Left renal pelvis (tissue), 4 donors: ENCODE measurements around the gene PDHX. TPM values are rescaled to one million over a fixed set of nuclear protein-coding genes. Genes with fewer than 3 reads are reported as not detected.

ENCODE experiments used
- DNase-seq, 4 donors: peaks; one replicate each; pipeline ENCODE4 v3.0.0-alpha.2; 2013; ENCODE audit warnings: low read depth in 4 of 4, low spot score in 3 of 4
- polyA plus RNA-seq, 4 donors: library from polyadenylated mRNA; unstranded; fragments of 120-200 nt; gene quantifications; one replicate each; pipeline ENCODE4 v1.2.1, GENCODE V29; 2013; ENCODE audit not compliant: insufficient read length in 4 of 4

The PDHX gene
- polyA plus RNA-seq, 4 donors, result 22.4 to 43.6 (median 37.7) TPM

GRCh38 chr11:34944692-34945091, 28.3 kb downstream of the PDHX start:
- DNase-seq, result no peak

- DNase-seq, result no peak
These were observed 32.3 kb downstream of the PDHX start for GRCh38 chr11:34948696-34949095.

- DNase-seq, result no peak
These were observed 37.5 kb downstream of the PDHX start for GRCh38 chr11:34953955-34954354.

- no peak for DNase-seq
These were observed 40.8 kb downstream of the PDHX start for GRCh38 chr11:34957206-34957605.

GRCh38 chr11:34957606-34958005, 41.2 kb downstream of the PDHX start:
- DNase-seq, result no peak

- DNase-seq, result no peak
These were observed 43.4 kb downstream of the PDHX start for GRCh38 chr11:34959770-34960169.

GRCh38 chr11:34960277-34960676, 43.9 kb downstream of the PDHX start:
- DNase-seq, result no peak

GRCh38 chr11:34962034-34962433, 45.6 kb downstream of the PDHX start:
- DNase-seq, result no peak

- no peak for DNase-seq
These were observed 46.9 kb downstream of the PDHX start for GRCh38 chr11:34963351-34963750.

- no peak for DNase-seq
These were observed 48.4 kb downstream of the PDHX start for GRCh38 chr11:34964610-34965331.

GRCh38 chr11:34968862-34969261, 52.4 kb downstream of the PDHX start:
- no peak for DNase-seq

GRCh38 chr11:34970033-34970432, 53.6 kb downstream of the PDHX start:
- no peak for DNase-seq

- DNase-seq, result no peak
These were observed 54.1 kb downstream of the PDHX start for GRCh38 chr11:34970480-34970879.

- no peak for DNase-seq
These were observed 55.5 kb downstream of the PDHX start for GRCh38 chr11:34971928-34972327.

GRCh38 chr11:34972366-34972765, 55.9 kb downstream of the PDHX start:
- DNase-seq, result no peak

GRCh38 chr11:34972892-34973291, 56.5 kb downstream of the PDHX start:
- no peak for DNase-seq

- DNase-seq, result no peak
These were observed 59.1 kb downstream of the PDHX start for GRCh38 chr11:34975482-34975881.

- DNase-seq, result no peak
These were observed 60.2 kb downstream of the PDHX start for GRCh38 chr11:34976496-34977088.

- no peak for DNase-seq
These were observed 60.9 kb downstream of the PDHX start for GRCh38 chr11:34977089-34977912.

GRCh38 chr11:34978236-34979191, 62.1 kb downstream of the PDHX start:
- DNase-seq, result no peak

GRCh38 chr11:34984514-34984913, 68.1 kb downstream of the PDHX start:
- no peak for DNase-seq
